H1 (cell line): Measurements from ENCODE around the gene FBXO17. TPM values are rescaled to one million over a fixed set of nuclear protein-coding genes. Genes with fewer than 3 reads are reported as not detected.

ENCODE experiments used
- polyA plus RNA-seq, 7 experiments: library from polyadenylated mRNA; depleted of rRNA in 3 of 7; stranded (reverse) in 5 of 7; unstranded in 2 of 7; fragments of >200 nt in 5 of 7; fragments of 200-250 nt in 2 of 7; gene quantifications; 1 replicate in 5 of 7; 2 replicates in 1 of 7; 4 replicates in 1 of 7; pipeline versions ENCODE4 v1.2.1 to v1.2.3, GENCODE V29; 2011 to 2013; ENCODE audit warnings: missing spikeins in 2 of 7, mixed read lengths in 2 of 7
- total RNA-seq: library from RNA; stranded (reverse); fragmentation: NEBNext Ultra II Directional; extraction: Animal tissue kit (Norgen Biotek cat#: 25700); gene quantifications from 2 replicates; pipeline ENCODE4 v1.2.1, GENCODE V29; 2021
- TF ChIP-seq, protein P1 (sequence below): IDR thresholded peaks from 2 replicates; pipeline ENCODE4 v1.6.1; 2012; ENCODE audit warnings: low read length, inconsistent platforms

The FBXO17 gene
- total and polyA plus RNA-seq, 2 of the 8 experiments (the other 6 are each of a cell fraction or from before 2014, with no cell fraction given): 11.7 to 15.3 TPM

DNA sequence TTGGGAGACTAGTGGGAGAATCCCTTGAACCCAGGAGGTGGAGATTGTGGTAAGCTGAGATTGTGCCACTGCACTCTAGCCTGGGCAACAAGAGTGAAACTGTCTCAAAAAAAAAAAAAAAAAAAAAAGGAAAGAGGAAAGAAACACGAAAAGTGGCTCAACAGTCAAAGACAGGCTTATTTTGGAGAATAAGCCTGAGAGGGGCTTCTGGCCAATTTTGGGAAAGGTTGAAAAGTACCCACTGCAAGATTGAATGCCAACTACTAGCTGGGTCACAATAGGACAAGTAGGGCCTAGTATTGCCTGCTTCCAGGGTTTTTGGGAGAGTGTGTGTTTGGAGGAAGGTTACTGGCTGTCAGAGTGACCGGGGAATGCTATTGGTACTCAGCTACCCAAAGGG lies 17.2 kb downstream of the FBXO17 start (continued):
- TF ChIP-seq, protein P1, sequence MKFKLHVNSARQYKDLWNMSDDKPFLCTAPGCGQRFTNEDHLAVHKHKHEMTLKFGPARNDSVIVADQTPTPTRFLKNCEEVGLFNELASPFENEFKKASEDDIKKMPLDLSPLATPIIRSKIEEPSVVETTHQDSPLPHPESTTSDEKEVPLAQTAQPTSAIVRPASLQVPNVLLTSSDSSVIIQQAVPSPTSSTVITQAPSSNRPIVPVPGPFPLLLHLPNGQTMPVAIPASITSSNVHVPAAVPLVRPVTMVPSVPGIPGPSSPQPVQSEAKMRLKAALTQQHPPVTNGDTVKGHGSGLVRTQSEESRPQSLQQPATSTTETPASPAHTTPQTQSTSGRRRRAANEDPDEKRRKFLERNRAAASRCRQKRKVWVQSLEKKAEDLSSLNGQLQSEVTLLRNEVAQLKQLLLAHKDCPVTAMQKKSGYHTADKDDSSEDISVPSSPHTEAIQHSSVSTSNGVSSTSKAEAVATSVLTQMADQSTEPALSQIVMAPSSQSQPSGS: no peak
